Measurements from ENCODE around the gene DLAT.
"Not testable (repeated sequence)": the region's sequence is repeated elsewhere in the genome, so short reads cannot be mapped to it uniquely, and the experiment has no call there.

The DLAT gene

DNA sequence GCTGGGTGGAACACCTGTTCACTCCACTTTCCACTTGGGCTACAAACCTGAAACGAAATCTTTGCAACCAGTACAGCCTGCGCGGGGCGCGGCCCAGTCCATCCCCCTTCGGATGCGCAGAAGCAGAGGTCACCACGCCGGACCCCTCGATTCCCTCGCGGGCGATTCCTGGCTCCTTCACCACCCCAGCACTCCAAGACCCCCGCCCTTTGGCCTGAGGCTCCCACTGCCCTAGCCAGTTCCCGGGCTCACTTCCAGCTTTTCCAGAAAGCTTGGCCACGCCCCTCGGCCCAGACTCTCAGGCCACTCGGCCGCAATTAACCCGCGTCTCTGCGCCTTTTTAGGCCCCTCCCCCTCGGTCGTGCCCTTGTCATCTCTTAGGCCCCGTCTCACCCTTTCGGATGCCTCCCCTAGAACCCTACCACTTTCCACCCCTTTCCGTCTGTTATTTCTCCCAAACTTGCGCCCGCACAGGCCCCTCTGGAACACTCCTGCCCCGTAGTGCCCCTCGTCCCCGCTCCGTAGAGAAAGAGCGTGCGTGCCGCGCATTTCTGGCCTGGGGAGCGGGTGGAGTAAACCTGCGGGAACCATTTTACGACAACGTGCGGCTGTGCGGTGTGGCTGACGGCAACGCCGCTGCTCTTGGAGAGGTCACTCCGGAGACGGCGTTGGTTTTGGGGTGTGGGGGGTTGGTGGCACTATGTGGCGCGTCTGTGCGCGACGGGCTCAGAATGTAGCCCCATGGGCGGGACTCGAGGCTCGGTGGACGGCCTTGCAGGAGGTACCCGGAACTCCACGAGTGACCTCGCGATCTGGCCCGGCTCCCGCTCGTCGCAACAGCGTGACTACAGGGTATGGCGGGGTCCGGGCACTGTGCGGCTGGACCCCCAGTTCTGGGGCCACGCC is at the start of gene DLAT:
TSS of gene DLAT (plus strand) at position 636 of the 906 bp plus-strand sequence. CDS start at position 701, 65 bp downstream.
- no peak for DNase-seq (ENCODE audit: low read depth, low spot score)

- no peak for DNase-seq (ENCODE audit: low read depth, low spot score)
Observed at GRCh38 chr11:111976119-111976766, 49.0 kb upstream of the DLAT start.

GRCh38 chr11:111976767-111977145 is 48.5 kb upstream of the DLAT start:
- DNase-seq (ENCODE audit: low read depth, low spot score): no peak

GRCh38 chr11:111977146-111978027 is 47.8 kb upstream of the DLAT start:
- DNase-seq (ENCODE audit: low read depth, low spot score): no peak

DNA sequence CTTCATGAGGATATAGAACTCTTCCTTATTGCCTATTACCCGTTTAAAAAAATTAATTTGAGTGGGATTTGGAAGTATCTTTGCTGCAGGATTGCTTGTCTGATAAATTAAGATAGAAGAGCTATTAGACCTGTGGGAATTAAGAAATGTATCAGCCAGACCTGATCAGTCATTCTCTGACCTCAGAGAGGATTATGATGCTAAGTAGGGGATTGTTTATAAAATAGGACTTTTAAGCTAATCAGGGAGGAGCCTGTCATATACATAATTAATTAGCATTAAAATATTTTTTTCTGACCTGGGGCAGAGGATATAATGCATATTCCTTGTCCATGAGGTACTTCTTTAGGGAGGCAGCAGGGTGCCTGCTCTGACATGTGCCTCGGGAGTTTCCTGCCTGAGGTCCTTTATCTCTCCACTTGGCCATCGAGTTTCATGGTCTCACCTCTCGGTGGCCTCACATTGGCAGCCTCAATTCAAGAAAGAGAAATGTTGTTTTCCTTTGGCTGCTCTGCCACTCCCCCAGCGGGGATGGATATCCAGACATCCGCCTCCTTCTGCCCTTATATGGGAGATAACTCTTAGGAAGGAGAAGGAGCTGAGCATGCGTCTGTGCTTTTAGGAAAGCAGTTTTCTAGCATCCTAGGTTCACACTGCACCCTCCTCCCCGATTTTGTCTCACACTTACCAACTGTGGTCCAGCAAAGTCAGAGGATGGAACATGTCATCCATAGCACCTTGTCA is 47.0 kb upstream of the DLAT start:
- peak; percentile 56 for DNase-seq (ENCODE audit: low read depth, low spot score)

DNA sequence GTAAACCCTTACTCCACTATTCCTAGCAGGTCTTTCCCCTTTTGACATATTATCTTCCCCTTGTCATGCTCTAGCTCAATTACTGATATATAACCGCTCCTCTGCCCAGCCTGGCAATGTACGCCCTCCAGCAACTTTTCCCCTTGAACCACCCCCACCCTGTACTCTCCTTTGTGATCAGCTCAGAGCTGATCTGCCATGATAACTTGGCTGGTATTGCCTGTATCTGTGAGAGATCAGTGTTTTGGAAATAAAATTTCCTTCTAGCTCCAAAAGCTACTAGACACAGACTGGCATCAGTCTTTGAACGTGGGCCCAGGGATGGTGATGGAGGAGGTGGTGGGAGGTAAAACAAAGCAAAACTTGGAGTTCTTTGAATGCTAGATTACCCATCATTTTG is 45.1 kb upstream of the DLAT start:
- no peak for DNase-seq (ENCODE audit: low read depth, low spot score)

- DNase-seq (ENCODE audit: low read depth, low spot score): no peak
Observed at GRCh38 chr11:111981270-111981669, 43.9 kb upstream of the DLAT start.

DNA sequence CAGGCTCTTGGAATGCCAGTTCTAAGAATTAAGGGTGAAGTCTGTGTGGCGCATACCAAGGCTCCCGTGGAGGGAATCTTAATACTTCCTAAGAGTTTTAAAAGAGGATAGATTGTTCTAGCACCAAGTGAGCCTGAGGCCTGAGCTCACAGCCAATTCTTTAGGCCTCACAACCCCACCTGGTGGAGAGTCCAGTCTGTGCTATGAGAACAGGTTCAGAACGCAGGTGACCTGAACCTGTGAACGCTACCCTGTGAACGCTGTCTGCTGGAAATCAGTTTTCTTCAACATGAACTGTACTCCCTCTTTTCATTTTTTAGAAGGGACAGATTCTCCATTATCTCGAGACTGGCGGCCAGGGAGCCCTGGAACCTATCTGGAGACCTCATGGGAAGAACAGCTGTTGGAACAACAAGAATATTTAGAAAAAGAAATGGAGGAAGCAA is 43.2 kb upstream of the DLAT start:
- DNase-seq (ENCODE audit: low read depth, low spot score): no peak

- DNase-seq (ENCODE audit: low read depth, low spot score): no peak
Observed at GRCh38 chr11:111982541-111983186, 42.5 kb upstream of the DLAT start.

DNA sequence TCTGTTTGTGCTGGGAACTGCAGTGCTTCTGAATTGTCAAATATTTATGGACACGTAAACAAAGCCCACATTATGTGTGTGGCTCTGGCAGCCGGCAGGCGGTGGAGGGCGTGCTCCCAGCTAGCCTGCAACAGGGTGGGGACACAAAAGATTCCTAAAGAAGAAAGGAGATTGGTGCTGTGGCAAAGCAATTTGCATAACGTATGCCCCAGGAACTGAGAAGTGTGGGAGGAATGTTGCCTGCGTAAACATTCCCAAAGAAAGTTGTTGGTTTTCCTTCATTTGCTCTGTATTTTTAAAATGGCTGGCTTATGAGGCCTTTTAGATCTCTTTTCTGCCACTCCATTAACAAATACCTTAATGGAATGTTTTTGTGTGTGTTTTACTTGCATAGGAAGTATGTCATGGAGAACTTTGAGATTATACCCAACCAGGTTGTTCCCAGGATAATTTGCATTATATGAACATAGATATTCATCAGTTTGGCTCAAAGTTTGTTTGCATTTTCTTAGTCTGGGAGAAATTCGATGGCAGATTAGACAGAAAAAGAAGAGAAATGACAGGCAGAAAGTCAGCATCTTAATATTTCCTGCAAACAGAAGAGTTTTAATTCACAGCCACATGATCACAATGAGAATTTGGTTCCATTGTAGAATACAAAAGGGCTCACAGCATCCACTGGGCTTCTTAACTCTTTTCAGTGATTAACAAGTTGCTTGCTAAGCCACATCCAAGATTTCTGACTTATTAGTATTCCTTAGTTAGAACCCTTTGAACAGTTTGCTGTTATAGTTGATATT is 41.8 kb upstream of the DLAT start:
- DNase-seq (ENCODE audit: low read depth, low spot score): no peak

DNA sequence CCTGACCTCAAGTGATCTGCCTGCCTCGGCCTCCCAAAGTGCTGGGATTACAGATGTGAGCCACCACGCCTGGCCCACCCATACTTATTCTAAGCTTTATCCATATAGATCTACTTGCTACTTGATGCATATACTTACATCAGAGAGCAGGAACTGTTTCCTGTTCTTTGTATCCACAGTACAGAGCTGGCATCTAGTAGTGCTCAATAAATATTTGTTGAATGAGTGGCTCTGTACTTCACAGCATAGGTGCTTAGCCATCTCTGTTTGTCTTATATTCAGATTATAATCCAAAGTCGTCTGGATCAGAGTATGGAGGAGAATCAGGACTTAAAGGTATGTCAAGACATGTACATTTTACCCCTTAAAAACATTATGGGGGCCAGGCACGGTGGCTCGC is 38.6 kb upstream of the DLAT start:
- no peak for DNase-seq (ENCODE audit: low read depth, low spot score)

DNA sequence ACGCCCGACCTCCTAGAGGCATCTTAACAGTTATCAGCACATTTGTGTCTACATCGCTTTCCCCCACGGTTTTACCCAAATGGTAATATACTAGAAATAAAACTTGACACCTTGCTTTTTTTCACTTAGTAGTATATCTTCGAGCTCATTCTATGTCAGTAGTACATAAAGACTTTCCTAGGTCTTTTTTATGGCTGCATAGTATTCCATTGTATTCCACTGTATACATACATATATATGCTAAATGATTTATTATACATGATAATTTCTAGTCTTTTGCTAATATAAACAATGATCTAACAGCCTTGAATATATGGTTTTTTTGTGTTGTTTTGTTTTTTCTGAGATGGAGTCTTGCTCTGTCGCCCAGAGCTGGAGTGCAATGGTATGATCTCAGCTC is 34.8 kb upstream of the DLAT start:
- DNase-seq (ENCODE audit: low read depth, low spot score): no peak

DNA sequence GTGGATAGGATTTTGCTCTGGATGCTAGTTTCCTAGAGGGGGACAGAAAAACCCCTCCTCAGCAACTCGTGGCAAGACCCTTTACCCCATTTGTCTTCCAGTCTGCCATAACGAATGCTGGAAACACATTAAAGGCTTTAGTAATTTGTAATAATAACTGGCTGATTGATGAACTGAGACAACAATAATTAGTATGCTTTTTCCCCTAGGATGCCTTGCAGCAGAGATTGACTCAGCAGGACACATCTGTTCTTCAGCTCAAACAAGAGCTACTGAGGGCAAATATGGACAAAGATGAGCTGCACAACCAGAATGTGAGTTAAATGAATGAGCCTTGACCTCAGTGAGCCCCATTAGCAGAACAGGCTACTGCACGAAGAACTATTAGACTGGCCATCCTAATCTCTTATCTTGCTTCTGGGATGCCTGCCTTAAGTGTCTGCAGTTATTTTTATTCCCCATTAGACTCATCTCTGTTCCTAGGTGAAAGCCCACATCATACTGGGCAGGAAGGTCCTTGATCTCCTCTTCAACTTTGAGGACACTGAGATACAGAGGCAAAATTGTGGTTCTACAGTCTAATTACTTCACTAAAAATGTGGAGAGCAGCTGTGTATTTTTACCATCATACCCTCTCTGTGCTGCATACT is 32.9 kb upstream of the DLAT start:
- no peak for DNase-seq (ENCODE audit: low read depth, low spot score)

GRCh38 chr11:111996129-111996528 is 29.1 kb upstream of the DLAT start:
- no peak for DNase-seq (ENCODE audit: low read depth, low spot score)

GRCh38 chr11:111996669-111997068 is 28.5 kb upstream of the DLAT start:
- not testable (repeated sequence) for DNase-seq (ENCODE audit: low read depth, low spot score)

GRCh38 chr11:111999111-111999510 is 26.1 kb upstream of the DLAT start:
- DNase-seq (ENCODE audit: low read depth, low spot score): no peak

- DNase-seq (ENCODE audit: low read depth, low spot score): no peak
Observed at GRCh38 chr11:112000703-112001102, 24.5 kb upstream of the DLAT start.

DNA sequence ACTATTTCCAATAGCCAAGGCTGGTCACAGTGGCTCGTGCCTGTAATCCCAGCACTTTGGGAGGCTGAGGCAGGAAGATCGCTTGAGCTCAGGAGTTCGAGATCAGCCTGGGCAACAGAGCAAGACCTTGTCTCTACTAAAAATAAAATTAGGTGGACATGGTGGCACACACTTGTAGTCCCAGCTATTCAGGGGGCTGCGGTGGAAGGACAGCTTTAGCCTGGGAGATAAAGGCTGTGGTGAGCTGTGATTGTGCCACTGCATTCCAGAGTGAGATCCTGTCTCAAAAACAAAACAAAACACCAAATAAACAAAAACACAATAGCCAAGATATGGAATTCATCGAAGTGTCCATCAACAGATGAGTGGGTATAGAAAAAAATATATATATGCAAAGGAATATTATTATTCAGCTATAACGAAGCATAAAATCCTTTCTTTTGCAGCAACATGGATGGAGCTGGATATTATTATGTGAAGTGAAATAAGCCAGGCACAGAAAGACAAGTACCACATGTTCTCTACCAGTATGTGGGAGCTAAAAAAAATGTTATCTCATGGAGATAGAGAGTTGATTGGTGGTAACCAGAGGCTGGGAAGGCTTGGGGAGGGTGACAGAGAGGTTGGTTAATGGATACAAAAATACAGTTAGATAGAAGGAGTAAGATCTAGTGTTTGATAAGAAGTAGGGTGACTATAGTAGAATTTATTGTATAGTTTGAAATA is 22.6 kb upstream of the DLAT start:
- no peak for DNase-seq (ENCODE audit: low read depth, low spot score)

DNA sequence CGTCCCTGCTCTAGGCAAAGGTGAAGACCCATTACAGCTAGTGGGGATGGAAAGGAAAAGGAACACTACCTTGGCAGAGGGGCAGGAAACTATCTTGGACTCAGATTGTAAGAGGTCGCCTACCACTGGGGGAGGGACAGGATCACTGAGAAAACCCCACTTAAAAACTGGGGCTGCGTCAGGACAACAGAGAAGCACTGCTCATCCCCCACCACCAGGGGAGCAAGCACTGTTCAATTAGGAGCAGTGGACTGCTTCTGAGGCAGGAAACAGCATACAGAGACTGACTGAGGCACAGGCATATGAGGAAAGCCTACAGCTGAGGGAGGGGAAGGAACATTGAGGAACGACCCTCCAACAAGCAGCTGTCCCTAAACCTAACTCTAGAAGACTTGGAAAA is 20.8 kb upstream of the DLAT start:
- DNase-seq (ENCODE audit: low read depth, low spot score): no peak

Measured in smooth muscle cell of the brain vasculature (primary cell).